Common myeloid progenitor, CD34-positive (primary cell): ENCODE data around the gene SAFB.
"Not testable (repeated sequence)": the region's sequence is repeated elsewhere in the genome, so short reads cannot be mapped to it uniquely, and the experiment has no call there.

Experiments
- CTCF ChIA-PET: fragments of 350-600 bp; sonication (Branson Sonifier 250); formaldehyde crosslinking; loops from one replicate; lab custom pipeline; 2021; ENCODE audit warnings: antibody characterized with exemption; lab: Charles Lee
- POLR2A ChIA-PET: fragments of 350-600 bp; sonication (Branson Sonifier 250); formaldehyde crosslinking; loops from one replicate; lab custom pipeline; 2021; ENCODE audit warnings: antibody characterized with exemption; lab: Charles Lee
- DNase-seq, 3 donors: peaks; one replicate each; pipeline versions ENCODE4 v3.0.0 to v3.0.0-alpha.2; 2013
- H3K27ac ChIP-seq, 2 experiments: 1 replicate in 1 of 2; 2 replicates in 1 of 2; pipeline ENCODE4 v1.7.0; 2013; ENCODE audit warnings: inconsistent platforms in 2 of 2, low read length in 2 of 2, mild to moderate bottlenecking in 2 of 2, low read depth in 1 of 2, moderate library complexity in 1 of 2; ENCODE audit not compliant: severe bottlenecking in 2 of 2, insufficient read depth in 1 of 2, poor library complexity in 1 of 2
- H3K27me3 ChIP-seq, 5 experiments: replicated peaks in 2 of 5; 1 replicate in 3 of 5; 2 replicates in 2 of 5; pipeline versions ENCODE4 v1.6.1 to v1.7.0; 2013; ENCODE audit warnings: low read length in 4 of 5, mild to moderate bottlenecking in 2 of 5, moderate library complexity in 2 of 5, inconsistent platforms in 1 of 5; ENCODE audit not compliant: insufficient read depth in 5 of 5, control insufficient read depth in 4 of 5
- H3K36me3 ChIP-seq, 4 experiments: 1 replicate in 2 of 4; 2 replicates in 2 of 4; pipeline versions ENCODE4 v1.6.1 to v1.7.0; 2013; ENCODE audit warnings: low read length in 3 of 4, control low read depth in 1 of 4, mild to moderate bottlenecking in 1 of 4; ENCODE audit not compliant: control insufficient read depth in 4 of 4, insufficient read depth in 4 of 4
- H3K4me1 ChIP-seq, 4 experiments: 1 replicate in 3 of 4; 2 replicates in 1 of 4; pipeline versions ENCODE4 v1.6.1 to v1.7.1; 2013; ENCODE audit warnings: low read length in 3 of 4, mild to moderate bottlenecking in 3 of 4, control low read depth in 1 of 4, inconsistent platforms in 1 of 4, moderate library complexity in 1 of 4; ENCODE audit not compliant: control insufficient read depth in 4 of 4, insufficient read depth in 4 of 4; ENCODE audit errors: control extremely low read depth in 1 of 4
- H3K4me3 ChIP-seq, 7 experiments: 1 replicate in 4 of 7; 2 replicates in 3 of 7; pipeline versions ENCODE4 v1.5.1 to v1.7.0; 2013; ENCODE audit warnings: mild to moderate bottlenecking in 7 of 7, low read length in 6 of 7, moderate library complexity in 6 of 7, inconsistent platforms in 2 of 7, low read depth in 2 of 7, control low read depth in 1 of 7; ENCODE audit not compliant: insufficient read depth in 4 of 7, control insufficient read depth in 1 of 7; ENCODE audit errors: extremely low read depth in 1 of 7
- H3K9me3 ChIP-seq, 5 experiments: 1 replicate in 4 of 5; 2 replicates in 1 of 5; pipeline versions ENCODE4 v1.6.1 to v1.7.1; 2013; ENCODE audit warnings: low read length in 4 of 5, mild to moderate bottlenecking in 2 of 5, inconsistent platforms in 1 of 5, low read depth in 1 of 5, moderate library complexity in 1 of 5; ENCODE audit not compliant: control insufficient read depth in 4 of 5, insufficient read depth in 2 of 5; ENCODE audit errors: control extremely low read depth in 1 of 5
- WGBS: methylation state at CpG from one replicate; pipeline ENCODE4 v1.1.5; 2013; ENCODE audit not compliant: insufficient coverage; 5-methylcytosine and 5-hydroxymethylcytosine counted together

SAFB gene

DNA sequence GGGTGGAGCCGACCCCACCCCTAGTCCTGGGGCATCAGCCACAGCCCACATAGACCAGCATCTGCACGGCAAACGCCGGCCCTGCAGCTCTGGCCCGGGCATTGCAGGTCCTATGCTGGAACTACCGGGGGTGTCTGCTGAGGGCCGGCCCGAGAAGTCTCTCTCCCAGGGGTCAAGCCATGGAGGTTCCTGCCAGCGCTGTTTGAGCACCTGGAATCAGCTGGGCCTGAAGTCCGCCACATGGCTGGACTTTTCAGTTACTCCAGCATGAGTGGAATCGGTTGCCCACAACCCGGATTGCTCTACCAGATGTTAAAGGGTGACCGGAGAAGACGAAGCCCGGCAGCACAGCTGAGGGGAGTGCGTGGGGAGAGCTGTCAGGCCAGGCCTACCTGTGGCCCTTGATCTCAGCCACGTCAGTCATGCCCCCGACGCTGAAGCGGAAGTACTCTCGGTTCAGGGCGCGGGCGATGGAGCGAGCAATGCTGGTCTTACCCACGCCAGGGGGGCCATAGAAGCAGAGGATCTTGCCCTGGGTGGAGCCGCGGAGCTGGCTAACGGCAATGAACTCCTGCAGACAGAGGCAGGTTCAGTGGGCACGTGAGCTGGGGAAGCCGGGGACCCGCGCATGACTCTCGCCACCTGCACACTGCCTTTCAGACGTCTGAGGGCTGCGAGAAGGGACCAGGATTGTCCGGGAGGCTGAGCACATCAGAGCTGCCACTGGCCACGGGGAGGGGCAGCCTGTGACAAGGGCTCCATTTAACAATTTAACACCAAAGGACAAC, 75.9 kb downstream of the SAFB start:
- CTCF ChIA-PET: interaction anchor here (1.2 kb wide), 1 partner anchor 9 kb away, joined by 6 read pairs; the partner anchor contains the start of gene RPL36
- Histone ChIP-seq H3K9me3 (peaks cover 0 to 3% (median 0%) of the 10 kb centered on the region in 5 experiments), H3K4me3 (no peak overlapping the region), H3K36me3 (peaks cover 2 to 75% (median 55%) of the 10 kb centered on the region in 4 experiments), H3K27me3 (no peaks in the 10 kb centered on the region), H3K27ac (no peak overlapping the region), H3K4me1 (no peaks in the 10 kb centered on the region)
- WGBS: 94% methylated on average over 35 of the region's 38 CpGs
- POLR2A ChIA-PET: interaction anchor here (0.6 kb wide), 1 partner anchor 11 kb away, joined by 5 read pairs; no protein-coding TSS in a partner anchor
- no peak for DNase-seq

GRCh38 chr19:5700455-5701092, 77.7 kb downstream of the SAFB start:
- Histone ChIP-seq H3K4me1 (no peaks in the 10 kb centered on the region), H3K27ac (no peak overlapping the region), H3K9me3 (peaks cover 0 to 3% (median 0%) of the 10 kb centered on the region in 5 experiments), H3K27me3 (no peaks in the 10 kb centered on the region), H3K36me3 (peaks cover 6 to 73% (median 51%) of the 10 kb centered on the region in 4 experiments), H3K4me3 (no peak overlapping the region)
- 97% methylated on average over 19 of the region's 22 CpGs for WGBS
- DNase-seq: no peak
- ChIA-PET POLR2A (no interaction called here), CTCF (interaction anchor here (1.5 kb wide), 1 partner anchor 11 kb away, joined by 4 read pairs; no protein-coding TSS in a partner anchor)

GRCh38 chr19:5702053-5702410, 79.1 kb downstream of the SAFB start:
- H3K27ac ChIP-seq, H3K27me3 ChIP-seq, H3K4me3 ChIP-seq, POLR2A ChIA-PET, DNase-seq, H3K4me1 ChIP-seq, H3K9me3 ChIP-seq: not testable (repeated sequence)
- peaks cover 9 to 71% (median 54%) of the 10 kb centered on the region in 4 experiments for H3K36me3 ChIP-seq
- CTCF ChIA-PET: interaction anchor here (1.0 kb wide), 1 partner anchor 12 kb away, joined by 3 read pairs; the partner anchor contains the start of gene RPL36
- no CpG with 5 or more reads among the region's 28 CpGs for WGBS

DNA sequence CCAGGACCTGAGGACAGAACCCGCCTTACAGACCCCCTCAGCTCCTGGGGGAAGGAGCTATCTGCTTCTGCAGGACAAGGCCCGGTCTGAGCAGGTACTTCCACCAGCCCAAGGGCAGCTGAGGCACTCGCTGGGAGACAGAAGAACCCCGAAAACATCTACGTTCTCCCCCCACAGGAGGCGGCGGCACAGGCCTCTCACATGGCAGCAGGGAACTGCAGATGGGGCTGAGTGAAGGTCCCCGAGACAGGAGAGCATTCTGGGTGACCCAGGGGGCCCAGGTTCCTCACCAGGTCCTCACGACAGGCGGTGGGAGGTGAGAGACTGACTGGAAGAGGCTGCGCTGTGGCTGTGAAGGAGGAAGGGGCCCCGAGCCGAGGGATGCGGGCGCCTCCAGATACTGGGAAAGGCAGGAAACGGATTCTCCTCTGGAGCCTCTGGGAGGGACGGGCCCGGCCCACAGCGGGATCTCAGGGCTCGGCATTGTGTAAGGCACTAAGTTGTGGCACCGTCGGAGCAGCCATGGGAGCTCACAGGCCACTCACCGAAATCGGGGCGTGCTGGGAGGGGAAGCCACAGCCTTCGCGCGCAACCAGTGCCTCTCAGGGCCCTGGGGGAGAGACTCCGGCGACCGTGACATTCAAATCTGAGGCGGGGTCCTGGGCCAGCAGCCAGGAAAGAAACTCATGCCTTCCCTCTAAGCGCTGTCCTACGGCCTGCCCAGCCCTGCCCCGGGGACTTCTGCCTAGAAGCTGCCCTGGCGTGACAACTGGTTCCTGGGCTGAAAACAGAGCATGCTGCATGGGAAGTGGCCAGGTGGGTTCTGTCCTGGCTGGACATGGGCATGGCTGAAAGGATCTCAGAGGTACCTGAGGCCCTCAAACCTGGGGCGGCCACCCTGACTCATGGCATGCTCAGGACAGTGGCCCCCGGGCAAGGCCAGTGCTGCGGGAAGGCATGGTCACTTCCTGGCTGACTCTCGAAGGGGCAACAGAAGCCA, 81.2 kb downstream of the SAFB start:
- peaks cover 9 to 67% (median 55%) of the 10 kb centered on the region in 4 experiments for H3K36me3 ChIP-seq
- H3K4me1 ChIP-seq: no peaks in the 10 kb centered on the region
- ChIA-PET POLR2A (interaction anchor here (0.7 kb wide), 1 partner anchor 109 kb away, joined by 3 read pairs; no protein-coding TSS in a partner anchor), CTCF (interaction anchor here (0.7 kb wide), 1 partner anchor 1396 kb away, joined by 3 read pairs; no protein-coding TSS in a partner anchor)
- peaks cover 0 to 3% (median 0%) of the 10 kb centered on the region in 5 experiments for H3K9me3 ChIP-seq
- H3K4me3 ChIP-seq: no peak overlapping the region
- WGBS: 98% methylated on average over 40 of the region's 40 CpGs
- DNase-seq: no peak
- no peaks in the 10 kb centered on the region for H3K27me3 ChIP-seq
- H3K27ac ChIP-seq: no peak overlapping the region

- DNase-seq: no peak
- H3K9me3 ChIP-seq: peaks cover 0 to 3% (median 0%) of the 10 kb centered on the region in 5 experiments
- no peak overlapping the region for H3K27ac ChIP-seq
- H3K36me3 ChIP-seq: peaks cover 9 to 67% (median 52%) of the 10 kb centered on the region in 4 experiments
- no peaks in the 10 kb centered on the region for H3K4me1 ChIP-seq
- H3K4me3 ChIP-seq: no peak overlapping the region
- POLR2A ChIA-PET: no interaction called here
- CTCF ChIA-PET: interaction anchor here (1.4 kb wide), 1 partner anchor 9 kb away, joined by 4 read pairs; no protein-coding TSS in a partner anchor
- no peaks in the 10 kb centered on the region for H3K27me3 ChIP-seq
- 97% methylated on average over 15 of the region's 16 CpGs for WGBS
Measured at GRCh38 chr19:5705552-5705951, 82.7 kb downstream of the SAFB start.

GRCh38 chr19:5706876-5707573, 84.1 kb downstream of the SAFB start:
- no peak overlapping the region for H3K4me3 ChIP-seq
- CTCF ChIA-PET: interaction anchor here (1.4 kb wide), 1 partner anchor 7 kb away, joined by 4 read pairs; no protein-coding TSS in a partner anchor
- peaks cover 19 to 74% (median 61%) of the 10 kb centered on the region in 4 experiments for H3K36me3 ChIP-seq
- no peaks in the 10 kb centered on the region for H3K4me1 ChIP-seq
- POLR2A ChIA-PET: interaction anchor here (1.0 kb wide), 1 partner anchor 13 kb away, joined by 4 read pairs; the partner anchor contains the start of gene LONP1
- WGBS: 96% methylated on average over 31 of the region's 35 CpGs
- H3K27ac ChIP-seq: no peak overlapping the region
- no peaks in the 10 kb centered on the region for H3K9me3 ChIP-seq
- DNase-seq: no peak
- no peaks in the 10 kb centered on the region for H3K27me3 ChIP-seq
